GM21737 (cell line): ENCODE data around the gene RAET1L.
A peak's percentile ranks its signal among the peaks of the same experiment; 100 is the strongest.
"Not testable (repeated sequence)": the region's sequence is repeated elsewhere in the genome, so short reads cannot be mapped to it uniquely, and the experiment has no call there.

Experiments used
- ATAC-seq: cut with Tn5 transposase; IDR thresholded peaks from one replicate; pipeline ENCODE4 v1.9.1; 2021; ENCODE audit warnings: mild to moderate bottlenecking, moderate library complexity; ENCODE audit not compliant: unreplicated experiment

Gene RAET1L, protein sequence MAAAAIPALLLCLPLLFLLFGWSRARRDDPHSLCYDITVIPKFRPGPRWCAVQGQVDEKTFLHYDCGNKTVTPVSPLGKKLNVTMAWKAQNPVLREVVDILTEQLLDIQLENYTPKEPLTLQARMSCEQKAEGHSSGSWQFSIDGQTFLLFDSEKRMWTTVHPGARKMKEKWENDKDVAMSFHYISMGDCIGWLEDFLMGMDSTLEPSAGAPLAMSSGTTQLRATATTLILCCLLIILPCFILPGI

DNA sequence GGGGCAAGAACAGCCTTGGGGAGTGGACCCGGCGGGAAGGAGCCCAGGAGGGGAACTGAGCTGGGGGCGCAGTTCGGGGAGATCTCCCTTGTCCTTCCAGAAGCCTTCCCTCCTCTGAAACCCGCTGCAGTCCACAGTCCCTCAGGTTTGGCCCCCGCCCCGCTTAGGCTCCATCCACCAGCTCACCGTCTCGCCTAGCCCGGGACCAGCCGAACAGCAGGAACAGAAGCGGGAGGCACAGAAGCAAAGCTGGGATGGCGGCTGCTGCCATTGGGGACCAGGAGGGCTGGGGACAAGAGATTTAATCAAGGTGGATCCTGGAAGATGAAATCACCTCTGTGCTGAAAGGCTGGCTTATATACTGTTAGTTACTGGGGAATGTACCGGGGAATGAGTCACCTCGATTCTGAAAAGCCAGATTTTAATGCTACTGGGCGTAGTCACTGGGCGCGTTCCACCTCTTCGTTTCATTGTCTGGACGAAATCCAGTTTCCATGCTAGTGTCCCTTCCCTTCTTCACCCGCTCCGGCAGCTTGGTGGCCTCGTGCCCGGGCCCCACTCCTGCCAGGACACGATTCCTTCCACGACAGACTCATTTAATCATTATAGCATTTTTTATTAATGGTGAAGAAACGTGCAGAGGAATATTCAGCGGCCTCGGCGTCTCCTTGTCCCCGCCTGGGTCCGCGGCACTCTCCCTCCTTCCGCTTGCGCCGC, at the start of gene RAET1L:
Gene RAET1L, minus strand, starts transcription at position 332 of the 717 bp plus-strand sequence. Its CDS starts 61 bp downstream, at position 271.
- ATAC-seq = no peak

DNA sequence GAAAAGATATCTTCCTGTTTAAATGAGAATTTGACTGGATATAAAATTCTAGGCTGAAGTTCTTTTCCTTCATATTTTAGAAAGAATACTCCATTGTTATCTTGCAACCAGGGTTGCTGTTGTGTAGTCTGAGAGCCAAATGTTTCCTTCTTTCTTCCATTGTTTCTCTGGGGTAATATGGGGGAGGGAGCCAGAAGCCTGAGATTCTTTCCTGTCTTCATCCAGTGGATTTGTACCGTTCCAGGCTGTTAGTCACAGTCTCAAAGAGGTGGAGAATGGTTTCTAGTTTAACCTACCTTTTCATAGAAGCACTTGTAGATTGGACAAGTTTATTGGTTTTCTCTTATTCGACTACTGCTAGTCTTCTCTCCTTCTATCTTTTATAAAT, 49.7 kb upstream of the RAET1L start:
- ATAC-seq = no peak

DNA sequence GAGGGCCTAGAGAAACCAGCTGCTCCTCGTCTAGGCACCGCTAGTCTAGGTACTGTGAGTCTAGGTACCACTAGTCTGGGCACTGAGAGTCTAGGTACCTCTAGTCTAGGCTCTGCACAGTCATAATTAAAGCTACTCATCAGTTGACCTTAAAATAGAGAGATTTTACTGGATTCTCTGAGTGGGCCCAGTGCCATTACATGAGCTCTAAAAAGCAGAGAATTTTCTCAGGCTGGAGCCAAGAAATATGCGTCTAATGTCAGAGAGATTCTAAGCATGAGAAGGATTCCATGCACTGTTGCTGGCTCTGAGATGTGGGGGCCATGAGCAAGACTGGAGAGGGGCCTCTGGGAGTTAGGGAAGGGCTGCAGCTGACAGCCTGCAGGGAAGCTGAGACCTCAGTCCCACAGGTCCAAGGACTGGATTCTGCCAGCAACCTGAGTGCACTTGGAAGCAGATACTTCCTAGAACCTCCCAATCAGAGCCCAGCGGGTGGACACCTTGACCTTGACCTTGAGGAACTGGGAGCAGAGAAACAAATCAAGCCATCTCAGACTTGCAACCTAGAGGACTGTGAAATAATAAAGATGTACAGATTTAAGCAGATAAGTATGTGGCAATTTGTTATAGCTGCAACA, 49.2 kb upstream of the RAET1L start:
- ATAC-seq = not testable (repeated sequence)

DNA sequence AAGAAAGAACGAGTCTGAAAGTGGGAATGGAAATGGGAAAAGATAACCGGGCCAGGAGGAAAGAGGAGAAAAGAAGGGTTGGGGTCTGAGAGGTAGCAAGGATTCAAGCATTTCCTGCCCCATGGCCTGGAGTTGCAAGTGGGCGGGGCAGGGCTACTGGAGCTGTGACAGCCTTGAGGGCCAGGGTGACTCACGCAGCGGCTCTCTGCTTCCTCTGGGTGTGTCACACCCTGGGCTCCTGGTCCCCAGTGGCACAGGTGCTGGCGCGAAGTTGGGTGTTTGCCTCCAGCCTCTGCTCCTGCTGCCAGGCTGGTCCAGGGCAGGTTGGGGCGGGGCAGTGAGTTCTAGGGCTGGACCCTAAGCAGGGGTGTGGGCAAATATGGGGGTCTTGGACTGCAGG, 46.9 kb upstream of the RAET1L start:
- ATAC-seq = no peak

DNA sequence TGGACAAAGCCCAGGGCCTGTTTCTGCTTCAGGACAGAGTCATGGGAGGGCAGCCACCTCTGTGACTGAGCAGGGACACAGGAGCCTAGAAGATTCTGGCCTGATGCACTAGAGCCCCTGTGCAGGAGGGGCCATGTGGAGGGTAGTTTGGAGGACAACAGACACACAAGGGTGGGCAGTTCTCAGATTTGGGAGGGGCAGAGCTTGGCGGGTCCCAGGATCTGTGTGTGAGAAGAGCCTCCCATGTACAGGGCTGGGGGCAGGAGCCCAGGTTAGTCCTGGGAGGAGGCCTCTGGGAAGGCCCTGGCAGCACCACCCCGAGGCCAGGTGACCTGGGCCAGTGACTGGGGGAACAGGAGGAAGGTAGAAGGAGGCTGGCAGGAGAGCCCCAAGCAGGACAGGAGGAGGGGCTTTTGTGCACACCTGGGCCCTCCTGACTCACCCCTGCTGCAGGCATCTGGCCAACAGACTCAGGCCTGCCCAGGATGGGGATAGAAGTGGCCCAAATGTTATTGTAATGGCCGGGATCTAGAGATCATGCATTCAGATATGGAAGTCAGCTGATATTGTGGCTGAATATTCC, 45.0 kb upstream of the RAET1L start:
- ATAC-seq = no peak

DNA sequence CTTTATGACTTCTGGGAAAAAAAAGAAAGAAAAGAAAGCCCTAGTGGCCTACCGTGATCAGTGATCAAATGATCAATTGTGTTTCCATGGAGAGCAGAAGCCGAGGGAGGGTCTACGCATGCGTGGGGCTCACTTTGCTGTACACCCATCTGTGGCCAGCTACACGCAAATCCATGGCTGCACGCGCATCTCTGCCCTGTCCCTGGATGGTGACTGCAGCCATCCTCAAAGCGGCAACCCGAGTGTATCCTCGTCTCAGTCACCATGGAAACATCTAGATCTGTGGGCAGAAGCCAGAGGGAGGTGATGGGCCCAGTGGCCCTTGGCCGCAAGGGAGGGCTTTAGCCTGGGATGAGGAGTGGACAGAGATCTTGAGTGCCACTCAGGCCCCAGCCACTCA, 44.4 kb upstream of the RAET1L start:
- no peak for ATAC-seq

DNA sequence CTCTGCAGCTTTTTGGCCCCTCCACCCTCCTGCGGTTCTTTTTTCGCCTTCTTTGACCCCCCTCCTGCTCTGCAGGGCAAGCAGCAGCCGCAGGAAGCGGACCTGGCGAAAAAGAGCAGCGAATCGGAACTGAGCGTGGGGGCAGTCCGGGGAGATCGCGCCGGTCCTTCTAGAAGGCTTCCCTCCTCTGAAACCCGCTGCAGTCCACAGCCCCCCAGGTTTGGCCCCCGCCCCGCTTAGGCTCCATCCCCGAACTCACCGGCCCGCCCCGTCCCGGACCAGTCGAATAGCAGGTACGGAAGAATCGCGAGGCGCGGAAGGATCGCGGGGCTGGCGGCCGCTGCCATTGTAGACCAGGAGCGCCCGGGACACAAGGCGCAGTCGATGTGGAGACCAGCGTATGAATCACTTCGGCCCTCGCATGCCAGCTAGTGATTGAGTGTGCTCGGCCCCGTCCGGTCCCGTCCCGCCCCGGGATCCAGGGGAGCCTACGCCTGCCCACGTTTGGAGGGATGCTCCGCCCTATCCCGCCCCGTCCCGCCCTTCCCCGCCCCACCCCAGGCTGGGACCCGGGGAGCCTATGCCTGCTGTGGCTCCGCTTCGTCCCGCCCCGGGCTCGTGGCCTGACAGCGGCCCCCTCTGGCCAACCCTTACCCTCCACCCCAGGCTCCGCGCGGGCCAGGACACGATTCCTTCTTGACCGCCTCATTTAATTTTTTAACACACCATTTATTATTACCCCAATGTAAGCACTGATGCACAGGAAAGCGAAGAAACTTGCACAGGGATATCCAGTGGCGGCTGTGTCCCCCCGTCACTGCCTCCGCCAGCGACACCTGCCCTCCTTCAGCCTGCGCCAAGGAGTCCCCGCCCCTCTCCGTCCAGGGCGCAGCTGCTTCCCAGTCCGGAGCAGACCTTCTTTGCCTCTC, 43.7 kb upstream of the RAET1L start, which contains the start of gene ULBP3:
Gene ULBP3, minus strand, starts transcription at position 402 of the 929 bp plus-strand sequence. Its CDS starts 55 bp downstream, at position 347.
- ATAC-seq = peak; percentile 80

DNA sequence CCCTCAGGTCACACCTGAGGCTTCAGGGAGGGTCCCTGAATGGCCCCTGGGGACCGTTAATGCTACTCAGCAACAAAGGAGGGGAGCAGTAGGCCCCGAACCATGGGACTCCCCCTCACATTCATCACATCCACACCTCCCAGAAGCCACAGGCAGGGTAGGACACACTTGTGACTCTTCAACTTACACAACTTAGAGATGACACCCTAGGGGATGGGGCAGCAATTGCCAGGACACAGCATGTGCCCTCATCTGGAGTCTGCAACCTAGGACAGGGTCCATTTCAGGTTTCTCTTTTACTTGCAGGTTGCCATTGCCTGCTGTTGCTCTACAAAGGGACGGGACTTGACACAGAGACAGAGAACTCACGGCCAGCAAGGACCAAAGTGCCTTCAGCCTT, 42.8 kb upstream of the RAET1L start:
- ATAC-seq = no peak

DNA sequence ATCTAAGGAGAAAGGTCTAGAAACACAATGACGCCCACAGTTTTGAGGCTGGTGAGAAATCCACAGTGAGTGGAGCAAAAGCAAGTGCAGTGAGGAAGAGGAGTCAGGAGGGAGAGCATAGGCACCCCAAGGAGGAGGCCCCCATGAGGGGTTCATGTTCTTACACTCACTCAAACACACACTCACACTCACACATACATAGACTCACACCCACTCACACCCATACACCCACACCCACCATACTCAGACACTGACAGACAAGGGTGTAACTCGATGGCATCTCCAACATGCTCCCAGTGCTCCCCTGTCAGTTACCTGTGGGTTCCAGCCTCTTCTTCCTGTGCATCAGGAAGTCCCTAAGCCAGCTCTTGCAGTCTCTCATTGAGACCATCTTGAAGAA, 39.8 kb upstream of the RAET1L start:
- no peak for ATAC-seq

DNA sequence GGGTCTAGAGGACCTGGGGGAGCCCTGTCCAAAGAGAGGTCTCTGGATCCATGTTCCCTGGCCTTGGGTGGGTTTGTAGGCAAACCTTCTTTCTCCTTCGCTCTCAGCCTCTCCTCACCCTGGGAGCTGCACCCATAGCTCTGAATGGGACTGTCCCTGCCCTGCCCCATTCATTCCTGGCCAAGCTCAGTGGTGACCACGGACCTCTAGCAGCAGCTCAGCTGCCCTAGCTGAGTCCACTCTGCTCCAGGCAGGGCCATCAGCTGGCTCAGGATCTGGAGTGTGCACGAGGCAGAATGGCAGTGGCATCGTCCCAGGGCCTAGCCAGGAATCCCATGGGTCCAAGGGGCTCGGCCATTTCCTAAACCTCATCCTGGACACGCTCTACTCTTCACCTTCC, 38.3 kb upstream of the RAET1L start:
- no peak for ATAC-seq

DNA sequence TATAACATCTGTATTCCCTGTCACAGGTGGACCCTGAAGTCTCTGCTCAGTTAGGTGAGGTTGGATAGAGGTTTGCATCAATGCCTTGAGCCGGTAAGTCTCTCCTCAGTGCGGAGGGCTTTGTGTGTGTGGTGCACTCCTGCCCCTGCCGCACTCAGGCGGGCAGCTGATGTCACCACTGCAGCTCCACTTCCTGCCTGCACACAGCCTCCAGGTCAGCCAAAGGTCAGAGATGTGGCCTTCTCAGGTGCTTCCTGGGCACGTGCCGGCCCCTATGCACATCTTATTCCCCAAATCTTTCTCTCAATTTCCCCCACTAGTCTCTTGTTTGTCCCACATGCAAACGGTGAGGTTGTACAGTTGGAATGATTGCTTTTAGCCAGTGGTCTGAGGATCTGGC, 34.6 kb upstream of the RAET1L start:
- peak; percentile 77 for ATAC-seq

DNA sequence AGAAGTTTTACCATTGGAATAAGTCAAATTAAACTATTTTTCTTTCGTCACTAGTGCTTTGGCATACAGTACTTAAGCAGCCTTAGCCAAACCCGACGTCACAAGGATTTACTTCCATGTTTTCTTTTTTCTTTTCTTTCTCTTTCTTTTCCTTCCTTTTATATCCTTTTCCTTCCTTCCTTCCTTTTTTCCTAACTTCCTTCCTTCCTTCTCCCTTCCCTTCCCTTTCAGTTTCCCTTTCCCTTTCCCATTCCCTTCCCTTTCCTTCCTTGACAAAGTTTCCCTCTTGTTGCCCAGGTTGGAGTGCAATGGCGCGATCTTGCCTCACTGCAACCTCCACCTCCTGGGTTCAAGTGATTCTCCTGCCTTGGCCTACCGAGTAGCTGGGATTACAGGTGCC, 33.7 kb upstream of the RAET1L start:
- no peak for ATAC-seq

DNA sequence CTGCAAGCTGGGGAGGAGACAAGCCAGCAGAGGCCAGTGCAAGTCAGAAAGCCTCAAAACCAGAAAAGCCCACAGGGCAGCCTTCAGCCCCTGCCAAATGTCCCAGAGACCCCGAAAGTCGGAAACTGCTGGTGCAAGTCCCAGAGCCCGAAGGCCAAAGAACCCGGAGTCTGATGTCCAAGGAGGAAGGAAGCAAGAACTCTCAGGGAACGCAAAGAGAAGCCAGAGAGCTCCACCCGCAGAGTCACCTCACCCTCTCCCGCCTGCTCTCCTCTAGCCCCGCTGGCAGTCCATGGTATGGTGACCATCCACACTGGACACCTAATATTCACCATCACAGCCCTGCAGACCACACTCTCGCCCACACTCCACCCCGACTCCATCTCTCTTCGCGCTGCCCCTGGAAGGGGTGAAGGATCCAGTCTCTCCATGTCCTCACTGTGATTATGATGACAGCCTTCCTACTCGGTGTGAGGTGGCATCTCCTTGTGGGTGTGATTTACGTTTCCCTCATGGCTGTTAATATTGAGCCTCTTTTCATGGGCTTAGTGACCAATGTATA, 33.0 kb upstream of the RAET1L start:
- no peak for ATAC-seq

DNA sequence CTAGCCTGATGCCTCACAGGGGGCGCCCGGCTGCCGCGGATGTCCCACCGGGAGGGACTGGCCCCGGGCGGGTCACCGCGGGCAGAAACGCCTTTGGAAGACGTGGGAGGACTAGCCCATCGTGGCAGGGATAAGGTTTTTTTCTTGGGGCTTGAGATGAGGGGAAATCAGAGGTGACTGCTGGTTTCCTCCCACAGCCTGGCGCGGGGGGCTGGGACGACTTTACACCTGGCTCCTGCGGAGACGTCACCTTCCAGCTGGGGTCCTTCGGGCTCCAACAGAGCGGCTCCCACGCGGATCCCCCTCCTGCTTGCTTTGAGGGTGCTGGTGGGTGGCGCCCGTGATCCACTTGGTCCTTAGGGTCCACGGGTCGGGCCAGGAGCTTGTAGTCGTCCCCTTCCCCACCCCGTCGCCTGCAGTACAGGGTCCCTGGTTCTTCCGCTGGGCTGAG, 32.2 kb upstream of the RAET1L start:
- ATAC-seq = no peak

DNA sequence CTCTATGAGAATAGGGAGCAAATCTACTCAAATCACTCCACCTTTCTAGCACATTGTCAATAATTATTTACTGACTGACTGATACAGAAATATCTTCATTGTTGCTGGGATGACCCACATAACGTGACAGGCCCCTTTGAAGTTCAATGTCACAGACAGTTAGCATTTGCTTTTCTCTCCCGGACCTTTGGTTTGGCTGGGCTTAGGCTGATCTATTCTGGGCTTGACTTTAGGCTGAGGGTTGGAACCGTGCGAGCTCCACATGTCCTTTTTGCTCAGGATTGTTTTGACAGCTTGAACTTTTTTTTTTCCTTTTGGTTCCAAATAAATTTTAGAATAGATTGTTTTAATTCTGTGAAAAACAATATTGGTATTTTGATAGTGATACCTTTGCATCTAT, 31.6 kb upstream of the RAET1L start:
- ATAC-seq = no peak

DNA sequence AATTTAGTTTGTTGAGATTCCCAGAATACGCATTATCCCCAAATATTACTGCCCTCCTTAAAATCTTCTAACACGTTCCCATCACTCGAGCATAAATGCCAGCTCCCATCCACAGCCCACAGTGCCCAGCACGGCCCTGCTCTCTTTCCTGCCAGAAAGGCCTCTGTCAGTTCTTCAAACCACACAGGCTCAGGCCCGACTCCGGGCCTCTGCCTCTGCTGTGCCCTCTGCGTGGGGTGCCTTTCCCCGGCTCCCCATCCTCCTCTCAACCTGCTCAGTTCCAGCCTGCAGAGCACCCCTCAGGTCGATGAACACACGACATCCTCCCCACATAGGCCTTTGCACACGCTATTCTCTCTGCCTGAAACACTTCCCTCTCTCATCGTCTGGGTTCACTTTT, 30.8 kb upstream of the RAET1L start:
- no peak for ATAC-seq

DNA sequence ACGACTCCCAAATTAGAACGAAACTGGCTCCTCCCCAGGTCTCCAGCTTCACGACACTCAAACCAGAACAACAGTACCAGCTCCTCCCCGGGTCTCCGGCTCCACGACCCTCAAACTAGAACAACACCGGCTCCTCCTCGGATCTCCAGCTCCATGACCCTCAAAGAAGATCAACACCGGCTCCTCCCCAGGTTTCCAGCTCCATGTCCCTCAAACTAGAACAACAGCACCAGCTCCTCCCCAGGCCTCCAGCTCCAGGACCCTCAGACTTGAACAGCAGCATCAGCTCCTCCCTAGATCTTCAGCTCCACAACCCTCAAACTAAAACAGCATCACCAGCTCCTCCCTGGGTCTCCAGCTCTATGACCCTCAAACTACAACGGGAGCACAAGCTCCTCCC, 29.8 kb upstream of the RAET1L start:
- ATAC-seq = no peak

DNA sequence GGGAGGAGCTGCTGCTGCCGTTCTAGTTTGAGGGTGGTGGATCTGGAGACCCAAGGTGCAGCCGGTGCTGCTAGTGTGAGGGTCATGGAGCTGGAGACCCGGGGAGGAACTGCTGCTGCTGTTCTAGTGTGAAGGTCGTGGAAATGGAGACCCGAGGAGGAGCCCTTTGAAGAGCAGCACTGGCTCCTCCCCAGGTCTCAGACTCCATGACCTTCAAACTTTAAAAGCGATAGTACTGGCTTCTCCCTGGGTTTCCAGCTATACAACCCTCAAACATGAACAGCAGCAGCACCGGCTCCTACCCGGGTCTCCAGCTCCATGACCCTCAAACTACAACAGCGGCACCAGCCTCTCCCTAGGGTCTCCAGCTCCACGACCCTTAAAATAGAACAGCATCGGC, 28.1 kb upstream of the RAET1L start:
- ATAC-seq = no peak

DNA sequence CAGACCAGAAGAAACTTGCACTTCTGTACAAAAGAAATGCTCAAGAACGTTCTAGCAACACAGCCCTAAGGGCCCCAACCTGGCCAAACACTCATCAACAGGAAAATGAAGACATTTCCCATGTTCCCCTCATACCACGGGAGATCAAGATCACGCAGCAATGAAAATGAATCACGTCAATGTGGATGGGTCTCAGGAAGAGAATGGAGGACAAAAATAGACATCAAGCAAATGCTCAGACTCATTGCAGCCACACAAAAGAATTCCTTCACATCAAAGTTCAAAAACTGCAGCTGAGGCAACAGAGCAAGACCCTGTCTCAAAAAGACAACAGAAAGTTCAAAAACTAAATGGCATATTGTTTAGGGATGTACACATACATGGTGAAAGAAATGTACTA, 25.5 kb upstream of the RAET1L start:
- no peak for ATAC-seq

DNA sequence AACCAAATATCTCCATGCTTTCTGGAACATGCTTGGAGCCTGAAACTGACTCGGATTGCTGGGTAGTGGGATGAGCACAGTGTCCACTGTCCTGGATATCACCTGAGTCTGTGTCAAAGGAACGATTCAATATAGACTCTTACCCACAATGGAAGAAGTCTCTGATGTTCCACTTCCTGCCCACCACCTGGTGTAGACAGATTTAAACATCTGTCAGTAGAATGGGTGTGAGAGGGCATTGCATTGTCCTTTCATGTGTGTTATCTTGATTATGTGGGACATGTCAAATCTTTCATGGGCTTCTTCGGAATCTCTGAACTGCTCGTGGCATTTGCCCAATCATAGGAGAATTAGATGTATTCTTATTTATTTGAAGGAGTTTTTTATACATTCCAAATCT, 22.8 kb upstream of the RAET1L start:
- no peak for ATAC-seq
